Measurements from ENCODE around the gene TSSC4.

The TSSC4 gene

DNA sequence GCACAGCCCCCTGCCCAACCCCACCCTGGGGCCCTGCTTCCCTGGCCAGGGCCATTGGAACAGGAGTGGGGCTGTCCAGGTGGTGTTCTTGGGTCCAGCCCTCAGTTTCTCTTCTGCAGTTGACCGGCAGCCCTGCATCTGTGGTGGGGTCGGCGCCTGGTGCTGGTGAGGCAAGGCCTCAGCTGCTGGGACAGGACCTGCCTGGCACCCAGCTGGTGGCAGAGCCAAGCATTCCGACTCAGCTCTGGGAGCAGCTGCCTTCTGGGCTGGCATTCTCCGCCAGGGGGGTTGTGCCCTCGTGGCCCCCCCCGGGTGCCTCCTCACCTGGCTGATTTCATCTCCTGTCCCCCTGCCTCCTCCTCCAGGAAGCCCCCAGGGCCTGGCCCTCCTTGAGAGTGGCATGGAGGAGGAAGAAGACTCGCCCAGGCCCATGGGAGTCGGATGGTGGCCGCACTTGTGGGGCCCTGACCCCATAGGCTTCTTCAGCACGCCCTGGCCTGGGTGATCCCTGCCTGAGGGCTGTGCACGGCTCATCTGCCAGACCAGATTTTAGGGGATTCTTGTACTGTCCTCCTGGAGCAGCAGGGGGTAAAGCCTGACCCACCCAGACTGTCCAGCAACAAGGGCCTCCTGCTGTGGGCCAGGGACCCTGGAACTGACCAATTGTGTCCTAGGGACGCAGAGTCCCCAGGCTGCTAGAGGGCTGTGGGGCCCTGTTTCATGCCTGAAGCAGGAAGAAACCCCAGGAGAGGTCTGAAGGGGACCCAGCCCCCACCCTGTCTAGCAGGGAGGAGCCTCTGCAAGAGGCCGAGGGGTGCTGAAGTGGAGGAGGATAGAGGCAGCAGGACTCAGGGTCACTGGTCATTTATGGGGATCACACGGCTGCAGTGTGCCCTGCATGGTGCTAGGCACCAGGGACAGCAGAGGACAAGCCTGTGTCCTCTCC is 11.8 kb upstream of the TSSC4 start:
- no peak for FAIRE-seq
- TF ChIP-seq, protein P1, sequence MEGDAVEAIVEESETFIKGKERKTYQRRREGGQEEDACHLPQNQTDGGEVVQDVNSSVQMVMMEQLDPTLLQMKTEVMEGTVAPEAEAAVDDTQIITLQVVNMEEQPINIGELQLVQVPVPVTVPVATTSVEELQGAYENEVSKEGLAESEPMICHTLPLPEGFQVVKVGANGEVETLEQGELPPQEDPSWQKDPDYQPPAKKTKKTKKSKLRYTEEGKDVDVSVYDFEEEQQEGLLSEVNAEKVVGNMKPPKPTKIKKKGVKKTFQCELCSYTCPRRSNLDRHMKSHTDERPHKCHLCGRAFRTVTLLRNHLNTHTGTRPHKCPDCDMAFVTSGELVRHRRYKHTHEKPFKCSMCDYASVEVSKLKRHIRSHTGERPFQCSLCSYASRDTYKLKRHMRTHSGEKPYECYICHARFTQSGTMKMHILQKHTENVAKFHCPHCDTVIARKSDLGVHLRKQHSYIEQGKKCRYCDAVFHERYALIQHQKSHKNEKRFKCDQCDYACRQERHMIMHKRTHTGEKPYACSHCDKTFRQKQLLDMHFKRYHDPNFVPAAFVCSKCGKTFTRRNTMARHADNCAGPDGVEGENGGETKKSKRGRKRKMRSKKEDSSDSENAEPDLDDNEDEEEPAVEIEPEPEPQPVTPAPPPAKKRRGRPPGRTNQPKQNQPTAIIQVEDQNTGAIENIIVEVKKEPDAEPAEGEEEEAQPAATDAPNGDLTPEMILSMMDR (IDR thresholded peaks at IDR 0.05; ENCODE audit: insufficient read depth, missing control alignments): no peak
- DNase-seq (ENCODE audit: insufficient read length, low spot score): no peak

DNA sequence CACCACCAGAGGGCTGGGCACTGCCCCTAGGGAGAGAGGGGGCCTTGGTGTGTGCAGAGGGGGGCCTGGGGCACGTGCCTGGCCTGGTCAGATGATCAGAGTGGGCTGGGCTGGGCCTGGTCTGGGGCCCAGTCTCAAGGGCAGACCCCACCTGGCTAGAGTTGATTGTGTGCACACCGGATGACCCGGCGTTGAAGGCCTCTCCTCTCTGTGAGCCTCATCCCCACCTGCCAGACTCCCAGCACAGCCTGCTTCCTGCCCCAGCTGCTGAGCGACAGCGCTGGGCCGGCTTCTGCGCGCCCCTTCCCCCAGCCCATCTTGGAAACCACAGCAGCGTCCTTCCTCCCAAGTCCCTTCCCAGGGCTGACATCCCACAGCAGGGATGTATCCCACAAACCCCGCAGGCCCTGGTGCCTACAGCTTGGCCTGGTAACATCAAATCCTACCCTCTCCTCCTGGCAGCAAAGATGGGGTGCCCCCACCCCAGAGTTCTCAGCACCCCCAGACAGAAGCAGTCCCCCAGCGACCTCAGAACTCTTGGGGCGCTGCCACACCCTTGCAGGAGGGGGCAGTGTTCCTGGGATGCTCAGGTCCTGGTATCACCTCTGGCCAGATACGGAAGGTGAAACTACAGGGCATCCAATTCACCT is 11.0 kb upstream of the TSSC4 start:
- DNase-seq (ENCODE audit: insufficient read length, low spot score) (no peak), FAIRE-seq (no peak)
- TF ChIP-seq, protein P1 (IDR thresholded peaks at IDR 0.05; ENCODE audit: insufficient read depth, missing control alignments): no peak

DNA sequence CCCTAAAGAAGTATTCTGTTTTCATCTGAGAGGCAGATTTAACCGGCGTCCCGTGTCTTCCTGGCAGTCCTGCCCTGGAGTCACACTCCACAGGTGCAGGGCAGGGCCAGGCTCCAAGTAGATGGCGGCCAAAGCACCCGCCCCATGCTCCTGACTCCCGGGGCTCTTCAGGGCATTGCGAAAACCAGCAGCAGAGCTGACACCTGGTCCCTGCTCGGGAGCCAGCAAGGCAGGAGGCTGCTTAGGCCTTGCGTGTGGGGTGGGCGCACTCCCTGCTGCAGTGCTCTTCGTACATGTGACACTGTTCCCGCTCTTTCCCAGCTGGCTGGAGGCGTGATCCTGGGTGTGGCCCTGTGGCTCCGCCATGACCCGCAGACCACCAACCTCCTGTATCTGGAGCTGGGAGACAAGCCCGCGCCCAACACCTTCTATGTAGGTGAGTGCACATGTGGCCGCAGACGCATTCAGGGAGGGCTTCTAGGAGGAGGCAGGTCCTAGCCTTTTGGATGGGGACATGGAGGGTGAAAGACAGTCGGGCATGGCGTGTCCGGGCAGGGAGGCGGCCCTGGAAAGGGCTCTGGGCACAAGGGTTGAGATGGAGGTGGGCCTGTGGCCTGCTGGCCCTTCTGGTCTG is 10.3 kb upstream of the TSSC4 start:
- no peak for FAIRE-seq
- TF ChIP-seq, protein P1 (IDR thresholded peaks at IDR 0.05; ENCODE audit: insufficient read depth, missing control alignments): no peak
- DNase-seq (ENCODE audit: insufficient read length, low spot score): no peak

DNA sequence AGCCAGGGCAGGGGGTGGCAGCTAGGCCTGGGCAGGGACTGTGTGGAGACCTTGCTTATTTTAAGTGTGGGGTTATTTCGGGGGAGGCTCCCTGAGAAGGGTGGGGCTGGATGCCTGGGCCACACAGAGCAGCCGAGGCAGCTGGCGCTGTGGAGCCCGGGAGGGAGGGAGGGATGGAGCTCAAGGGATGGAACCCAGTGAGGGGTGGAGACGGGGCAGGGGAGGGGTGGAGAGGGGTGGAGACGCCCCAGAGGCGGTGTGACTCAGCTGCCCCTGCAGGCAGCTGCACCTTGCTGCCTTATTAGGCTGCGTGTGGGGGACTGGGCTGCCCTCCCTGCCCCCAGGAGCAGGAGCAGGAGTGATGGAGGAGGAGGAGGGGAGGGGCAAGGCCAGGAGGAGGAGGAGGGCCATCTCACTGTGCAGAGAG is 9.8 kb upstream of the TSSC4 start:
- FAIRE-seq (no peak), DNase-seq (ENCODE audit: insufficient read length, low spot score) (no peak)
- TF ChIP-seq, protein P1 (IDR thresholded peaks at IDR 0.05; ENCODE audit: insufficient read depth, missing control alignments): no peak

DNA sequence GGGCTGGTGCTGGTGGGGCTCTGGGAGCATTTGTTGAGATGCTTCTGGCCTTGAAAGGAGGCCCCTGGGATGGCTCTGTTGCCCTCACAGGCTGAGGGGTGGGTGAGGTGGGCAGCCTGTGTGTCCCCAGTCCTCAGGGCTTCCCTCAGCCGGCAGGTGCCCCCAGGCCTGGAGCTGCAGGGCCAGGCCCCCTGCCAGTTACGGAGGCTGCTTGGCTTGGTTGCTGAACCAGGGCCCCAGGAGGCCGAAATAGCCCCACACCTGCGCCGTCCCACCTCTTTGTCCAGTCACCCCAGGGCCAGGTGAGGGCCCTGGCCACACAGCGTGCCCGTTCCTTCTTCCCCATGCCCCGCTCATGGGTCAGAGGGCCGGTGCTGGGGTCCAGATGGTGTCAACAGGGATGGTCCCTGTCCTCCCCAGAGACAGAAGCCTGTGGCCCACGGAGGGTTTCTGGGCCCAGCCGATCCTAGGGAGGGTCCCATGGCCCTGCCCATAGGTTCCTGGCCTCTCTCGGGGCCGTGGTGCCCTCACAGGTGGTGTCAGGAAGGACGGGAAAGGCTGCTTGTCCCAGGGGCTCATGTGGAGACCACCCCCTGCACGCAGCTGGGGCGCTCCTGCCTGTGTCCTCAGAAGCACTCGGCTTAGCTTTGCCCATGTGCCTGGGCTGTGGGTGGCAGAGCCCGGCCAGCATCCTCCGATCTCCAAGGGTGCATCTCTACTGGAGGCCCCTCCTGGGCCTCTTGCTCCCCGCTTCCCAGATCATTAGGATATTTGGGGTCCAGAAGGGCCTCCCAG is 9.2 kb upstream of the TSSC4 start:
- TF ChIP-seq, protein P1 (IDR thresholded peaks at IDR 0.05; ENCODE audit: insufficient read depth, missing control alignments): no peak
- DNase-seq (ENCODE audit: insufficient read length, low spot score): no peak
- no peak for FAIRE-seq

DNA sequence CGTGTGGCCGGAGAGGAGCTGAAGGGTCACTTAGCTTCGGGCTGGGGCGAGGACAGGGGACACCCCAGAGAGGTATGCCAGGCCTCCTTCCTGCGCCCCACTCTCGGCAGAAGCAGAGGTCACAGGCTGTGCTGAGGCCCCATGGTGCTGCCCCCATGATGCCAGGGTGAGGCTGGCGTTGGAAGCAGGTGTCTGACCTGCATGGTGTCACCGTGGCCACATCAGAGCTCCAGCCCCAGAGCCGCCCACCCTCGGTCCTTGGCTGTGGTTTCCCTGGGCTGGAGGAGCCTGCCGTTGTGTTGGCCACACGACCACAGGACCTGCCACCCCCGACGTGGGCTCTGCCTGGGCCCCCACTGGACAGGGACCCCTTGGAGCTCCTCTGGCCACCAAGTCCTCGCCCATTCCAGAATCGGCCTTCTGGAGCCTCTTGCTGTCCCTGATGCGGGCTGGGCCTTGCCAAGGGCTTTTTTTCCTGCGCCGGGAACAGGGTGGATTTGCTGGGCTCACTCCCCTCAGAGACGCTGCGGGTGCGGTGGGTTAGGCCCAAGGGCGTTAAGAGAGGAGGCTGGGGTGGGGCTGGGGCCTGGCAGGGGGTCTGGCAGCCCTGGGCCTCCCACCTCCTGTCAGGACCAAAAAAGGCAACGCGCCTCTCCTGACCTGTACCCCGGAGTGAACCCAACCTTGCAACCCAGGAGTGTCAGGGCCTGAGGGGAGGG is 8.2 kb upstream of the TSSC4 start:
- no peak for DNase-seq (ENCODE audit: insufficient read length, low spot score)
- FAIRE-seq: no peak
- TF ChIP-seq, protein P1 (IDR thresholded peaks at IDR 0.05; ENCODE audit: insufficient read depth, missing control alignments): no peak

Measured in D721Med (cell line).